ENCODE data around the gene MRPS10. TPM values are rescaled to one million over a fixed set of nuclear protein-coding genes. Genes with fewer than 3 reads are reported as not detected.

Gene MRPS10
- total RNA-seq, 1 experiment from 2014 or later = 62.9 TPM

DNA sequence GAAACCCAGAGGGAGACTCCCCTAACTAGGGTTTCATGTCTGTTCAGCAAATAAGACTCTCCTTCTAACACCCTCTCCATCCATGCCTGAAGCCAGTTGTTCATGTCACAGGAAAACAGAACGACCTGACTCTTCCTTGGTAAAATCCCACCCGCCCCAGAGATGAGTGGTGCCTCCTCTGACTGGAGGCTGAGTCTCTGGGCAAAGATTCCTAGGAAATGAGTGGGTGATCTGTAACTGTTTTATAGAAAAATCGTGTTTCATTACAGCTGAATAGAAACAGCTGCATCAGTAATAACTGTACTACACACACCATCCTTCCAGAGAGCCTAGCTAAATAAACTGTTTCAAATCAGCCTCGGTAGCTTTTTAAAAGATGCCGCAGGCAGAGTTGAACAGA lies 37.4 kb upstream of the MRPS10 start:
- peaks cover 78% of the 10 kb centered on the region for H3K36me3 Mint-ChIP-seq (ENCODE audit: insufficient read depth, unreplicated experiment)
- H3K4me1 Mint-ChIP-seq (ENCODE audit: insufficient read depth, unreplicated experiment) = peaks cover 15% of the 10 kb centered on the region

DNA sequence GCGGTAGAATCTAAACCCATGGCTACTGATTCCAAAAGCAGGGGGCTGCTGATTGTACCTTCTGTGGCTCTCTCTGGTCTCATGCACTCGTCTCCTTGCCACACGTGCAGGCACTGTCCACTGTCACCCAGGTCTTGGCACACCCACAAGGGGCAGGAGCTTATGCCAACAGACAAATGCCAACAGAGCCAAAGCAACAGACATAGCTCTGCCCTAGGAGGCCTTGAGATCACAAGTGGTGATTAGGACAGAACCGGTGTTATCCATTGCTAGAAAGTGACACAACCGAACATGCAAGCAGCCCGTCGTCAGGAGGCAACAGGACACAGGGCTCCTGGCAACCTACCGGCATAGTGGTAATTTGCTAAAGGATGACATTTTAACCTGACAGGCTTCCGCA lies 36.8 kb upstream of the MRPS10 start:
- POLR2A ChIA-PET = no interaction called here
- Mint-ChIP-seq H3K36me3 (ENCODE audit: insufficient read depth, unreplicated experiment) (peaks cover 78% of the 10 kb centered on the region), H3K27me3 (ENCODE audit: insufficient read depth, unreplicated experiment) (no peaks in the 10 kb centered on the region), H3K27ac (ENCODE audit: low read depth, unreplicated experiment) (no peak overlapping the region), H3K4me3 (ENCODE audit: unreplicated experiment) (no peak overlapping the region), H3K9me3 (ENCODE audit: unreplicated experiment) (no peaks in the 10 kb centered on the region), H3K4me1 (ENCODE audit: insufficient read depth, unreplicated experiment) (peaks cover 19% of the 10 kb centered on the region)
- TF ChIP-seq, protein P1, sequence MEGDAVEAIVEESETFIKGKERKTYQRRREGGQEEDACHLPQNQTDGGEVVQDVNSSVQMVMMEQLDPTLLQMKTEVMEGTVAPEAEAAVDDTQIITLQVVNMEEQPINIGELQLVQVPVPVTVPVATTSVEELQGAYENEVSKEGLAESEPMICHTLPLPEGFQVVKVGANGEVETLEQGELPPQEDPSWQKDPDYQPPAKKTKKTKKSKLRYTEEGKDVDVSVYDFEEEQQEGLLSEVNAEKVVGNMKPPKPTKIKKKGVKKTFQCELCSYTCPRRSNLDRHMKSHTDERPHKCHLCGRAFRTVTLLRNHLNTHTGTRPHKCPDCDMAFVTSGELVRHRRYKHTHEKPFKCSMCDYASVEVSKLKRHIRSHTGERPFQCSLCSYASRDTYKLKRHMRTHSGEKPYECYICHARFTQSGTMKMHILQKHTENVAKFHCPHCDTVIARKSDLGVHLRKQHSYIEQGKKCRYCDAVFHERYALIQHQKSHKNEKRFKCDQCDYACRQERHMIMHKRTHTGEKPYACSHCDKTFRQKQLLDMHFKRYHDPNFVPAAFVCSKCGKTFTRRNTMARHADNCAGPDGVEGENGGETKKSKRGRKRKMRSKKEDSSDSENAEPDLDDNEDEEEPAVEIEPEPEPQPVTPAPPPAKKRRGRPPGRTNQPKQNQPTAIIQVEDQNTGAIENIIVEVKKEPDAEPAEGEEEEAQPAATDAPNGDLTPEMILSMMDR (IDR thresholded peaks at IDR 0.05; ENCODE audit: unreplicated experiment) = no peak
- no peak for DNase-seq (ENCODE audit: unreplicated experiment)
- CTCF ChIA-PET = interaction anchor here (0.6 to 1.3 kb wide), 2 partner anchors 10 to 293 kb away, joined by 3 to 4 read pairs; no protein-coding TSS in a partner anchor
- intact Hi-C loops (cut with micrococcal nuclease) = no loop called here
- no TSS peak for BruUV-seq (replicated peaks)

More for the DNA sequence above, 37.4 kb upstream of the MRPS10 start:
- BruUV-seq (replicated peaks) = no TSS peak
- no peaks in the 10 kb centered on the region for H3K9me3 Mint-ChIP-seq (ENCODE audit: unreplicated experiment)
- intact Hi-C loops (cut with micrococcal nuclease) = no loop called here
- POLR2A ChIA-PET = no interaction called here
- CTCF ChIA-PET = interaction anchor here (0.6 to 0.7 kb wide), 2 partner anchors 10 to 186 kb away, joined by 3 to 4 read pairs; no protein-coding TSS in a partner anchor
- no peak overlapping the region for H3K4me3 Mint-ChIP-seq (ENCODE audit: unreplicated experiment)
- no peak overlapping the region for H3K27ac Mint-ChIP-seq (ENCODE audit: low read depth, unreplicated experiment)
- no peaks in the 10 kb centered on the region for H3K27me3 Mint-ChIP-seq (ENCODE audit: insufficient read depth, unreplicated experiment)
- no peak for DNase-seq (ENCODE audit: unreplicated experiment)
- TF ChIP-seq, protein P1 (IDR thresholded peaks at IDR 0.05; ENCODE audit: unreplicated experiment) = no peak

DNA sequence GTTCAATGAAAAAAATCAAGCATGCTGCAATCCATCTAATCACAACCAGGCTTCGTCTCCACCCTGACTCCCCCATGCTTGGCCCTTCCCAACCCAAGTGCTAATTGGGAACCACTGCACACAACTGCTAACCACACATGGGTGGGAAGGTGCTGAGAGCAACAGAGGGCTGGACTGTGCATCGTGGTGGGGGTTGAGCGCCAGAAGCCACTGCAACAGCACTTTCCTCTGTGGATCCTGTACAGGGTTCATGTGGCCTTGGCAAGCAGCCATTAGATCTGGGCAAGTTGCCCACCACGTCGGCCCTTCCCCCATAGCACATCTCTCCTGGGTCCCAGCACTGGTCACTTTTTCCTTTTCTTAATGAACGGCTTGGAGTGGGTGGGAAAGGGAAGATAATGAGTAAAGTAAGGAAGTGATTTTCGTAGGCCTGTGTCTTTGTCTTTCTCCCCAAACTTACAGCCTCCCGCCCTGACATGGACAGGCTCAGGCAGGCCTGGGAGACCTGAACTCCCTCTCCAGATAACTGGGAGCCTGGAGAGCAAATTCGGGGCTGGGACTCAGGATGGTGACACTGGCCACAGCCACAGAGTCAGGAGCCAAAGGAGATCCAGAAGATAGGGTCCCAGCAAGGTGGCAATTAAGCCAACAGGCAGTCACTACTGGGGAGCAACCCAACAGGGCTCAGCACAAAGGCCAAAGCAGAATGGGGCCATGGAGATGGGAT lies 34.4 kb upstream of the MRPS10 start:
- H3K9me3 Mint-ChIP-seq (ENCODE audit: unreplicated experiment) = no peaks in the 10 kb centered on the region
- ChIA-PET CTCF (interaction anchor here (1.0 kb wide), 1 partner anchor 280 kb away, joined by 4 read pairs; no protein-coding TSS in a partner anchor), POLR2A (no interaction called here)
- H3K4me3 Mint-ChIP-seq (ENCODE audit: unreplicated experiment) = no peak overlapping the region
- H3K27me3 Mint-ChIP-seq (ENCODE audit: insufficient read depth, unreplicated experiment) = no peaks in the 10 kb centered on the region
- peaks cover 71% of the 10 kb centered on the region for H3K36me3 Mint-ChIP-seq (ENCODE audit: insufficient read depth, unreplicated experiment)
- intact Hi-C loops (cut with micrococcal nuclease) = no loop called here
- H3K4me1 Mint-ChIP-seq (ENCODE audit: insufficient read depth, unreplicated experiment) = peaks cover 25% of the 10 kb centered on the region
- no TSS peak for BruUV-seq (replicated peaks)
- TF ChIP-seq, protein P1 (IDR thresholded peaks at IDR 0.05; ENCODE audit: unreplicated experiment) = no peak
- H3K27ac Mint-ChIP-seq (ENCODE audit: low read depth, unreplicated experiment) = peak overlapping the region; percentile 67
- DNase-seq (ENCODE audit: unreplicated experiment) = peak; percentile 17

DNA sequence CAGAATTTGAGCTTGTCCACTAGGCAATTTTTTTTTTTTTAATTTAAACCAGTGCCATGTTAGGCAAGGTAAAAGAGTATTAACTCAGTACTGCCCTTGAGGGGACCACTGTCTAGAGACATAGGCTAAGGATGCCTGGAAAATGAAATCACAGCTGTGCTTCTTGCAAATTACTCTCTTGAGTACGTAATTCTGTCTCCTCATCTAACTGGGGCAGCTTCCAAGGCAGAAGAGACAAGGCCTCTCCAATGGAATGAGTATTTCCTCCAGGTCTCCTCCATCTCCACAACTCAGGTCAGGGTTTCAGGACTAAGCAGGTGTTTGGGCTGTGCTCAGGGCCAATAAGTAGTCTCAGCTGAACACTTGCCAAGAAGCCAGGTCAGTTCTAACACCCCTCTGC lies 33.8 kb upstream of the MRPS10 start:
- no peak overlapping the region for H3K27ac Mint-ChIP-seq (ENCODE audit: low read depth, unreplicated experiment)
- no peaks in the 10 kb centered on the region for H3K27me3 Mint-ChIP-seq (ENCODE audit: insufficient read depth, unreplicated experiment)
- peaks cover 68% of the 10 kb centered on the region for H3K36me3 Mint-ChIP-seq (ENCODE audit: insufficient read depth, unreplicated experiment)
- no TSS peak for BruUV-seq (replicated peaks)
- H3K9me3 Mint-ChIP-seq (ENCODE audit: unreplicated experiment) = no peaks in the 10 kb centered on the region
- no peak overlapping the region for H3K4me3 Mint-ChIP-seq (ENCODE audit: unreplicated experiment)
- H3K4me1 Mint-ChIP-seq (ENCODE audit: insufficient read depth, unreplicated experiment) = peaks cover 25% of the 10 kb centered on the region
- intact Hi-C loops (cut with micrococcal nuclease) = no loop called here
- TF ChIP-seq, protein P1 (IDR thresholded peaks at IDR 0.05; ENCODE audit: unreplicated experiment) = no peak
- DNase-seq (ENCODE audit: unreplicated experiment) = no peak
- CTCF ChIA-PET = interaction anchor here (0.6 to 1.0 kb wide), 2 partner anchors 28 to 281 kb away, joined by 4 read pairs; no protein-coding TSS in a partner anchor
- POLR2A ChIA-PET = interaction anchor here (0.6 kb wide), 1 partner anchor 37 kb away, joined by 3 read pairs; no protein-coding TSS in a partner anchor

Data from MCF 10A (cell line).